ENCODE results near the gene AP5Z1.

Gene AP5Z1

GRCh38 chr7:4836206-4836661, 60.8 kb downstream of the AP5Z1 start:
- DNase-seq (ENCODE audit: low read depth) = no peak
- no peak for TF ChIP-seq CTCF (IDR thresholded peaks at IDR 0.05; ENCODE audit: low read length, missing control alignments)
- H3K4me3 ChIP-seq (replicated peaks; ENCODE audit: low read depth, low read length) = no peak overlapping the region

DNA sequence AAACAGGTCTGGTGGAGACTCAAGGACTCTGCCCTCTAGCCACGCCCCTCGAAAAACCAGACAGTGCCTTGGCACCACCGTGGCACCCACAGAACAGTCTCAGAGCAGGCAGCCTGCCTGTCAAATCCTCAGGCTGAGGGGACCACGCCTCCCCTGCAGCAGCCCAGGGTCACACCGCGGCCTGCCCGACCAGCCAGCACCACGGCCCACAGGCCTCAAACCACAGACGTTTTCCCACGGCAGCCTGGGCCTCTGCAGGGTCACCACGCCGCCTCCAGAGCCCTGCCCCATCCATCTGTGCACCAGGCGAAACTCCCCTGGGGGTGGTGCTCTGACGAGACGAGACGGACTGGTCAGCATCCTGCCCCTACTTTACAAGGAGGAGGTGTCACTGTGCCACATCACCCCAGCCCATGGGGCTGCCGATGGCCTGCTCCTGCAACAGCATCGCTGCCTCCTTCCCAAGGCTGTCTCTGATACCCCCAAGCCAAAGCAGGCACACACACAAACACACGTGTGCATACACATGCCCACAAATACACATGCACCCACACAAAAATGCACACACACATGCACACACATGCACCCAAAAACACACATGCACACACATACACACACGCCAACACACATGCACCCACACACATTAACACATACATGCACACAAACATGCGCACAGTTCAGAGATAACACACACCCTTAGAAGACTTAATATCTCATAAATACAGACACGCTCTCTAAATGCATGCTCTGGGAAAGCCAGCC, 61.8 kb downstream of the AP5Z1 start:
- no peak for TF ChIP-seq CTCF (IDR thresholded peaks at IDR 0.05; ENCODE audit: low read length, missing control alignments)
- DNase-seq (ENCODE audit: low read depth) = no peak
- no peak overlapping the region for H3K4me3 ChIP-seq (replicated peaks; ENCODE audit: low read depth, low read length)

DNA sequence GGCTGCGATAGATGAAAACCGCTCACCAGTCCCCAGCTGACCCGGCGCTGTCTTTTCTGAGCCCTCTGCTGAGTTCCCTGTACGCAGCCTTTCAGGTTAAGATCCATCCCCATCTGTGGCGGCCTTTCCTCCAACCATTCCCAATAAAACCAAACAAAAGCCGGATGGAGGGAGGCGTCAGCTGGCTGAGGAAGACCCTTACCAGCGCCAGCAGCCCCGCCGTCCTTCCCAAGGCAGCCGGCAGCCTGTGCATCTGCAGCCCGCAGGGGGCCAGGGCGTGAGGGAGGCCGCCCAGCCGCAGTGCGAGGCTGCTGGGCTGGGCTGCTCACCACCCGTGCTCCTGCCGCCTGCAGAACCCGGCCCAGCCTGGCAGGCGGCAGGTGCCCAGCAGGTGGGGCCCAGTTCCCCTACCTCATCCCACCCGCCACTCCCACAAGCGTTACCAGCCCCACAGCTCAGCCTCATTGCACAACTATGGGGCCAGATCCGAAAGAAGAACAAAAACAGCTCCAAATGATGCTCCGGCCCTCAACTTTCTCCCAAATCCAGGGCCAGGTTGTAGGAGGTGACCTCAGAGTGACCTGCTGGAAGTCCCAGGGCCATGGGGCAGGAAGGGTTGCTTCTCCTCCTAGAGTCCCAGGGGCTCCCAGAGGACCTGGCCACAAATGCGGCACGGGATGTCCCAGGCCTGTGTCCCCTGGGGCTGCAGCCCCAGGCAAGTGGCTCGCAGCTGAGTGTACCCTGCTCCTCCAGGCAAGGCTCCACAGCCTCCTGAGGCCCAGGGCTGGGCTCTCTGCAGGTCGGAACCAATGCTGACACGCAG, 62.6 kb downstream of the AP5Z1 start:
- TF ChIP-seq CTCF (IDR thresholded peaks at IDR 0.05; ENCODE audit: low read length, missing control alignments) = no peak
- H3K4me3 ChIP-seq (replicated peaks; ENCODE audit: low read depth, low read length) = no peak overlapping the region
- DNase-seq (ENCODE audit: low read depth) = no peak

GRCh38 chr7:4838626-4839334, 63.4 kb downstream of the AP5Z1 start:
- no peak for DNase-seq (ENCODE audit: low read depth)
- TF ChIP-seq CTCF (IDR thresholded peaks at IDR 0.05; ENCODE audit: low read length, missing control alignments) = no peak
- no peak overlapping the region for H3K4me3 ChIP-seq (replicated peaks; ENCODE audit: low read depth, low read length)

GRCh38 chr7:4840079-4840501, 64.7 kb downstream of the AP5Z1 start:
- TF ChIP-seq CTCF (IDR thresholded peaks at IDR 0.05; ENCODE audit: low read length, missing control alignments) = no peak
- DNase-seq (ENCODE audit: low read depth) = no peak
- H3K4me3 ChIP-seq (replicated peaks; ENCODE audit: low read depth, low read length) = no peak overlapping the region
